SU-DHL-6 (cell line): ENCODE results near the gene CHD6.

Experiments used
- EZH2phosphoT487 ChIP-seq: fragments of 200-600 bp; sonication (generic), shearing (Covaris generic); conservative IDR thresholded peaks from 2 replicates; pipeline ENCODE4 v1.6.1; 2018; ENCODE audit warnings: mild to moderate bottlenecking, antibody characterized with exemption, low read length, moderate library complexity, mixed read lengths
- TF ChIP-seq, protein P1 (sequence below): fragments of 200-600 bp; sonication (generic); IDR thresholded peaks from one replicate; pipeline ENCODE4 v1.5.1; 2017; ENCODE audit warnings: antibody characterized with exemption, mild to moderate bottlenecking, low read length, moderate library complexity; ENCODE audit not compliant: insufficient read depth, poor library complexity, severe bottlenecking

DNA sequence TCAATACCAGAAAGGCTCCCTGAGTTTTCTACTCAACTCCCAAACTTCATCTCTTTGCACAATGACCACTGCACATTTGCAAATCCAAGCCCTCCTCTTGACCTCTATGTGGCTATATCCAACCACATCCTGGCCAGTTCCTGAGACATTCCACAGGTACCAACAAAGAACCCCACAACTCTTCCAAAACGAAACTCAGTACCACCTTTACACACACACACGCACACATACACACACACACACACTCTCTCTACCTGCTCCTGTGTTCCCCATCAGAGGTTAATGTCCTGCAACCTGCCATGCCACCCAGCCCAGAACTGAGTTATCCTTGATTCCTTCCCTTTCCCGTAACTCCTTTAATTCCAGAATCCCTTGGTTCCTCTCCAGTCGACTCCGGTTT is 58.5 kb downstream of the CHD6 start:
- TF ChIP-seq, protein P1, sequence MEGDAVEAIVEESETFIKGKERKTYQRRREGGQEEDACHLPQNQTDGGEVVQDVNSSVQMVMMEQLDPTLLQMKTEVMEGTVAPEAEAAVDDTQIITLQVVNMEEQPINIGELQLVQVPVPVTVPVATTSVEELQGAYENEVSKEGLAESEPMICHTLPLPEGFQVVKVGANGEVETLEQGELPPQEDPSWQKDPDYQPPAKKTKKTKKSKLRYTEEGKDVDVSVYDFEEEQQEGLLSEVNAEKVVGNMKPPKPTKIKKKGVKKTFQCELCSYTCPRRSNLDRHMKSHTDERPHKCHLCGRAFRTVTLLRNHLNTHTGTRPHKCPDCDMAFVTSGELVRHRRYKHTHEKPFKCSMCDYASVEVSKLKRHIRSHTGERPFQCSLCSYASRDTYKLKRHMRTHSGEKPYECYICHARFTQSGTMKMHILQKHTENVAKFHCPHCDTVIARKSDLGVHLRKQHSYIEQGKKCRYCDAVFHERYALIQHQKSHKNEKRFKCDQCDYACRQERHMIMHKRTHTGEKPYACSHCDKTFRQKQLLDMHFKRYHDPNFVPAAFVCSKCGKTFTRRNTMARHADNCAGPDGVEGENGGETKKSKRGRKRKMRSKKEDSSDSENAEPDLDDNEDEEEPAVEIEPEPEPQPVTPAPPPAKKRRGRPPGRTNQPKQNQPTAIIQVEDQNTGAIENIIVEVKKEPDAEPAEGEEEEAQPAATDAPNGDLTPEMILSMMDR, result no peak
- no peak for TF ChIP-seq EZH2phosphoT487
